Mesenchymal stem cell (in vitro differentiated cells and primary cell): Measurements from ENCODE around the gene SKAP2.

Source experiments
- DNase-seq: peaks from one replicate; pipeline ENCODE4 v3.0.0-alpha.2; 2013
- H2AFZ ChIP-seq: one replicate; pipeline ENCODE4 v1.6.1; 2013; ENCODE audit warnings: low read depth, mild to moderate bottlenecking, control low read depth, inconsistent platforms, low read length, moderate library complexity
- H2AK5ac ChIP-seq: 2 replicates; pipeline ENCODE4 v1.6.1; 2013; ENCODE audit warnings: low read length, moderate library complexity, mild to moderate bottlenecking, inconsistent platforms; ENCODE audit not compliant: severe bottlenecking
- H2BK120ac ChIP-seq: one replicate; pipeline ENCODE4 v1.6.1; 2013; ENCODE audit warnings: low read depth, mild to moderate bottlenecking, inconsistent platforms, low read length, moderate library complexity
- H2BK12ac ChIP-seq, 2 experiments: one replicate each; pipeline ENCODE4 v1.6.1; 2013; ENCODE audit warnings: inconsistent platforms in 2 of 2, low read length in 2 of 2, mild to moderate bottlenecking in 2 of 2, moderate library complexity in 2 of 2, control low read depth in 1 of 2
- H2BK15ac ChIP-seq: one replicate; pipeline ENCODE4 v1.6.1; 2013; ENCODE audit warnings: mild to moderate bottlenecking, low read depth, inconsistent platforms; ENCODE audit not compliant: poor library complexity, severe bottlenecking
- H2BK5ac ChIP-seq: 2 replicates; pipeline ENCODE4 v1.6.1; 2013; ENCODE audit warnings: low read depth, mild to moderate bottlenecking, low read length, control low read depth, inconsistent platforms; ENCODE audit not compliant: poor library complexity, severe bottlenecking
- H3K14ac ChIP-seq, 2 experiments: one replicate each; pipeline ENCODE4 v1.6.1; 2013; ENCODE audit warnings: inconsistent platforms in 2 of 2, low read length in 2 of 2, control low read depth in 1 of 2, mild to moderate bottlenecking in 1 of 2, moderate library complexity in 1 of 2
- H3K18ac ChIP-seq, 2 experiments: one replicate each; pipeline ENCODE4 v1.6.1; 2013; ENCODE audit warnings: inconsistent platforms in 2 of 2, low read length in 2 of 2, control low read depth in 1 of 2, low read depth in 1 of 2, mild to moderate bottlenecking in 1 of 2
- H3K23ac ChIP-seq, 2 experiments: one replicate each; pipeline ENCODE4 v1.6.1; 2013; ENCODE audit warnings: inconsistent platforms in 2 of 2, low read length in 2 of 2, mild to moderate bottlenecking in 2 of 2, moderate library complexity in 2 of 2, control low read depth in 1 of 2
- H3K27ac ChIP-seq: 2 replicates; pipeline ENCODE4 v1.5.1; 2013; ENCODE audit warnings: mild to moderate bottlenecking, moderate library complexity, low read length, control low read depth, inconsistent platforms; ENCODE audit not compliant: poor library complexity, severe bottlenecking
- H3K27me3 ChIP-seq, 2 experiments: 2 replicates each; pipeline versions ENCODE4 v1.6.1 to v1.7.0; 2013; ENCODE audit warnings: low read length in 2 of 2, mild to moderate bottlenecking in 2 of 2, moderate library complexity in 2 of 2, control low read depth in 1 of 2, inconsistent platforms in 1 of 2; ENCODE audit not compliant: control insufficient read depth in 1 of 2, insufficient read depth in 1 of 2
- H3K36me3 ChIP-seq, 2 experiments: 2 replicates each; pipeline versions ENCODE4 v1.6.1 to v1.7.0; 2013; ENCODE audit warnings: low read length in 2 of 2, control low read depth in 1 of 2, inconsistent platforms in 1 of 2, low read depth in 1 of 2, mild to moderate bottlenecking in 1 of 2; ENCODE audit not compliant: insufficient read depth in 2 of 2, control insufficient read depth in 1 of 2
- H3K4ac ChIP-seq, 2 experiments: one replicate each; pipeline ENCODE4 v1.6.1; 2013; ENCODE audit warnings: inconsistent platforms in 2 of 2, low read length in 2 of 2, mild to moderate bottlenecking in 2 of 2, moderate library complexity in 2 of 2, control low read depth in 1 of 2, low read depth in 1 of 2
- H3K4me1 ChIP-seq: 2 replicates; pipeline ENCODE4 v1.6.1; 2013; ENCODE audit warnings: low read depth, low read length, control low read depth; ENCODE audit not compliant: control insufficient read depth, insufficient read depth
- H3K4me2 ChIP-seq: 2 replicates; pipeline ENCODE4 v1.6.1; 2013; ENCODE audit warnings: low read length, mild to moderate bottlenecking, inconsistent platforms; ENCODE audit not compliant: poor library complexity, severe bottlenecking
- H3K4me3 ChIP-seq, 2 experiments: 2 replicates each; pipeline versions ENCODE4 v1.5.1 to v1.7.0; 2013; ENCODE audit warnings: low read length in 2 of 2, mild to moderate bottlenecking in 2 of 2, control low read depth in 1 of 2, low read depth in 1 of 2; ENCODE audit not compliant: insufficient read depth in 1 of 2
- H3K79me1 ChIP-seq: replicated peaks from 2 replicates; pipeline ENCODE4 v1.6.1; 2013; ENCODE audit warnings: mild to moderate bottlenecking, control low read depth, low read length, inconsistent platforms; ENCODE audit not compliant: poor library complexity, severe bottlenecking
- H3K9ac ChIP-seq: 2 replicates; pipeline ENCODE4 v1.7.0; 2013; ENCODE audit warnings: mild to moderate bottlenecking, low read length, moderate library complexity
- H3K9me3 ChIP-seq: 2 replicates; pipeline ENCODE4 v1.7.0; 2013; ENCODE audit warnings: mild to moderate bottlenecking, low read length; ENCODE audit not compliant: control insufficient read depth
- H4K8ac ChIP-seq: one replicate; pipeline ENCODE4 v1.6.1; 2013; ENCODE audit warnings: inconsistent platforms, mild to moderate bottlenecking, low read length, moderate library complexity
- H4K91ac ChIP-seq: one replicate; pipeline ENCODE4 v1.6.1; 2013; ENCODE audit warnings: mild to moderate bottlenecking, low read length, inconsistent platforms
- WGBS: methylation state at CpG from one replicate; pipeline ENCODE4 v1.1.7; 2013; ENCODE audit warnings: mixed read lengths; 5-methylcytosine and 5-hydroxymethylcytosine counted together

SKAP2 gene

GRCh38 chr7:26860361-26860760, 4.0 kb downstream of the SKAP2 start:
- no peak for DNase-seq
- Histone ChIP-seq H3K23ac (no peak overlapping the region), H3K4me2 (no peak overlapping the region), H3K36me3 (no peaks in the 10 kb centered on the region), H3K79me1 (peaks cover 3% of the 10 kb centered on the region), H3K18ac (no peak overlapping the region), H3K27ac (no peak overlapping the region), H3K9ac (no peak overlapping the region), H4K8ac (no peak overlapping the region), H2AK5ac (no peak overlapping the region), H3K4me3 (no peak overlapping the region), H3K9me3 (no peaks in the 10 kb centered on the region), H3K14ac (no peak overlapping the region), H2BK12ac (no peak overlapping the region), H2AFZ (no peak overlapping the region), H2BK5ac (no peak overlapping the region), H4K91ac (no peak overlapping the region), H3K27me3 (no peaks in the 10 kb centered on the region), H2BK120ac (no peak overlapping the region), H2BK15ac (no peak overlapping the region), H3K4me1 (peaks cover 5% of the 10 kb centered on the region), H3K4ac (no peak overlapping the region)
- WGBS: no CpG with 5 or more reads among the region's 2 CpGs

- Histone ChIP-seq H3K4me1 (peaks cover 5% of the 10 kb centered on the region), H3K27ac (no peak overlapping the region), H3K4me3 (no peak overlapping the region), H3K4me2 (no peak overlapping the region), H3K14ac (no peak overlapping the region), H2BK15ac (no peak overlapping the region), H2BK5ac (no peak overlapping the region), H2BK120ac (no peak overlapping the region), H3K23ac (no peak overlapping the region), H3K4ac (no peak overlapping the region), H3K27me3 (no peaks in the 10 kb centered on the region), H2AK5ac (no peak overlapping the region), H3K79me1 (peaks cover 3% of the 10 kb centered on the region), H4K91ac (no peak overlapping the region), H3K36me3 (no peaks in the 10 kb centered on the region), H2BK12ac (no peak overlapping the region), H3K9me3 (no peaks in the 10 kb centered on the region), H4K8ac (no peak overlapping the region), H3K18ac (no peak overlapping the region), H3K9ac (no peak overlapping the region), H2AFZ (no peak overlapping the region)
- DNase-seq: no peak
Measured at GRCh38 chr7:26859720-26860119, 4.7 kb downstream of the SKAP2 start.

DNA sequence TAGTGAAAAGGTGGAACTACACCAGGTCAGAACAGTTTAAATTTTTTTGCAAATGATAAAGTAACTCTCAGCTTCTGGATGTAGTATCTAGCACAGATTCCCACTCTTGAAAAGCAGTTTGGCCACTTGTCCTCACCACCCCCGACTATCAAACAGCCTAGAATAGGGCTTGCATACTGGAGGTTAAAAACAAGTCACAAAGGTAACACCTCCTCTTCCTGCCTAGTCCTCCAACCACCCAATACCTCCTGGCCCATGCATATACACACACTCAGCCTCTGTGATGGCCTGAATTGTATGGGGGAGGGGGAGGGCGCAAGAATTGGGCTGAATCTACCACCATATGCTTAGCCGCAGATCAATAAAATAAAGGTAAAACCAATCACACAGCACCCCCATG, 5.7 kb downstream of the SKAP2 start:
- no peak for DNase-seq
- no peaks in the 10 kb centered on the region for H3K27me3 ChIP-seq
- H3K4me3 ChIP-seq: peak overlapping the region in 1 of 2 experiments; percentile 60
- no peaks in the 10 kb centered on the region for H3K36me3 ChIP-seq
- no peak overlapping the region for H2BK12ac ChIP-seq
- H3K4me1 ChIP-seq: peaks cover 5% of the 10 kb centered on the region
- no peak overlapping the region for H2AFZ ChIP-seq
- no peak overlapping the region for H3K4me2 ChIP-seq
- H4K8ac ChIP-seq: no peak overlapping the region
- H3K23ac ChIP-seq: no peak overlapping the region
- H4K91ac ChIP-seq: no peak overlapping the region
- 87% methylated on average over 2 of the region's 3 CpGs for WGBS
- no peak overlapping the region for H3K4ac ChIP-seq
- H2AK5ac ChIP-seq: no peak overlapping the region
- no peak overlapping the region for H3K14ac ChIP-seq
- H2BK5ac ChIP-seq: no peak overlapping the region
- H3K79me1 ChIP-seq: peaks cover 3% of the 10 kb centered on the region
- H2BK120ac ChIP-seq: no peak overlapping the region
- no peak overlapping the region for H2BK15ac ChIP-seq
- H3K18ac ChIP-seq: no peak overlapping the region
- H3K27ac ChIP-seq: no peak overlapping the region
- no peaks in the 10 kb centered on the region for H3K9me3 ChIP-seq
- peak overlapping the region; percentile 69 for H3K9ac ChIP-seq

DNA sequence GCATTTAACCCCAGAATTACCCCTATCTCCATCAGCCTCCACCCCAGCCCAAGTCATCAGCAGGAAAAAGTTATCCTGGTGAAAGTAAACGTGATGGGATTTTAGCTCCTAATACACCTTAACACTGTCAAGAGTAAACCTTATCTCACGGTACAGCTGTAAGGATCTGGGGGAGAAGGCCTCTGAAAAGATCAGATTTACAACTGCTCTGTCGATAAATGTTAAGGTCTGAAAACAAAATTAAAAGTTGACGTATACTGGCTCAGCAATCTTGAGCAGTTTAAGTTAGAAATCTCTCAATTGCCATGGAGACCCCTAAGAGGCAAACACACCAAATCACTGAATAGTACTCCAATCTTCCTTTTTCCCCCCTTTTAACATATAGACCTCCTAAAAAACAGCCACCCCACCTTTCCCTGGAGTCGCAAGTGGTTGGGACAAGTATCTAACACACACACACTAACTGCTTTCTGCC, 6.1 kb downstream of the SKAP2 start:
- Histone ChIP-seq H2BK12ac (peak overlapping the region in 1 of 2 experiments; percentile 14), H3K4me3 (peak overlapping the region in 1 of 2 experiments; percentile 60), H4K8ac (no peak overlapping the region), H2BK5ac (no peak overlapping the region), H2BK15ac (peak overlapping the region; percentile 7), H3K9ac (peak overlapping the region; percentile 69), H3K14ac (no peak overlapping the region), H3K4me2 (peak overlapping the region; percentile 88), H2AK5ac (no peak overlapping the region), H3K9me3 (no peaks in the 10 kb centered on the region), H3K27ac (peak overlapping the region; percentile 83), H3K4me1 (peaks cover 5% of the 10 kb centered on the region), H4K91ac (no peak overlapping the region), H3K79me1 (peaks cover 3% of the 10 kb centered on the region), H2AFZ (no peak overlapping the region), H3K18ac (no peak overlapping the region), H3K4ac (no peak overlapping the region), H2BK120ac (no peak overlapping the region), H3K36me3 (no peaks in the 10 kb centered on the region), H3K27me3 (no peaks in the 10 kb centered on the region), H3K23ac (no peak overlapping the region)
- DNase-seq: no peak
- WGBS: 76% methylated on average over 4 of the region's 5 CpGs
